Lower leg skin (tissue), 3 donors: ENCODE data around the gene FAM107A.

Experiments used
- CTCF ChIP-seq, 3 donors: fragments of 450-650 bp; IDR thresholded peaks; one replicate each; pipeline ENCODE4 v1.5.1; 2016; ENCODE audit warnings: antibody characterized with exemption in 3 of 3, mild to moderate bottlenecking in 3 of 3, moderate library complexity in 2 of 3
- POLR2A ChIP-seq, 2 donors: fragments of 450-650 bp; IDR thresholded peaks; one replicate each; pipeline ENCODE4 v1.6.1; 2016 to 2017; ENCODE audit warnings: antibody characterized with exemption in 2 of 2, mild to moderate bottlenecking in 1 of 2, moderate library complexity in 1 of 2

DNA sequence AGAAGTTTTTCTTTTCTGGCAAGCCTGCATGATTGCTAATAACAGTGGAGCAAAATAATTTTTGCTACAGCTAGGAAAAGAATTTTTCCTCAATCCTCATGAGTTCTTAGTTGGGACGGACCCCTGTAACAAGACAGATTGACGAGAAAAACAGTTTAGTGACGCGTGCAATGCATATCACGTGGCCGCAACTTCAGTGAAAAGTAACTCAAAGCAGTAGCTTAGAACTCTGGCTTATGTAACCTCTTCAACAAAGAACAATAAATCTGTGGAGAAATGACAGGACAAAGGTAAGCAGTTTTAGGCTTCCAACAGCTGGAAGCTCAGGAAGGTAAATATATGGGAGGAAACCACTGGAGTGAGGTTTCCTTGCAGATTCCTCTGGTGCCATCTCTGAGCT lies 19.7 kb downstream of the FAM107A start:
- TF ChIP-seq CTCF (IDR thresholded peaks at IDR 0.05) (no peak), POLR2A (IDR thresholded peaks at IDR 0.05) (no peak)
